ENCODE data around the gene ENSA.
"Not testable (repeated sequence)": the region's sequence is repeated elsewhere in the genome, so short reads cannot be mapped to it uniquely, and the experiment has no call there.

Gene ENSA

GRCh38 chr1:150575518-150576366 is 53.7 kb downstream of the ENSA start:
- H3K4me3 ChIP-seq (ENCODE audit: low read length), result peak overlapping the region; percentile 92
- no peak for TF ChIP-seq CTCF (conservative IDR thresholded peaks at IDR 0.05; ENCODE audit: low read depth, low read length)
- no peak for DNase-seq (ENCODE audit: low read depth)

- no peak for DNase-seq (ENCODE audit: low read depth)
- H3K4me3 ChIP-seq (ENCODE audit: low read length), result peak overlapping the region; percentile 92
- no peak for TF ChIP-seq CTCF (conservative IDR thresholded peaks at IDR 0.05; ENCODE audit: low read depth, low read length)
These were observed 54.3 kb downstream of the ENSA start for GRCh38 chr1:150575072-150575489.

GRCh38 chr1:150574260-150575071 is 54.9 kb downstream of the ENSA start:
- no peak for TF ChIP-seq CTCF (conservative IDR thresholded peaks at IDR 0.05; ENCODE audit: low read depth, low read length)
- H3K4me3 ChIP-seq (ENCODE audit: low read length), result peak overlapping the region; percentile 92
- no peak for DNase-seq (ENCODE audit: low read depth)

- not testable (repeated sequence) for DNase-seq (ENCODE audit: low read depth)
These were observed 55.8 kb downstream of the ENSA start for GRCh38 chr1:150573648-150574071.

GRCh38 chr1:150572918-150573647 is 56.3 kb downstream of the ENSA start:
- H3K4me3 ChIP-seq (ENCODE audit: low read length), result peak overlapping the region; percentile 9
- DNase-seq (ENCODE audit: low read depth), result no peak
- TF ChIP-seq CTCF (conservative IDR thresholded peaks at IDR 0.05; ENCODE audit: low read depth, low read length), result no peak

More at GRCh38 chr1:150573648-150574071, 55.8 kb downstream of the ENSA start:
- H3K4me3 ChIP-seq (ENCODE audit: low read length), result not testable (repeated sequence)
